Stimulated activated CD4-positive, alpha-beta T cell treated with anti-CD3 and anti-CD28 coated beads, Interleukin-2, amount 100 ng/mL, for 24 hours (primary cell): ENCODE data around the gene HVCN1.

Experiments used
- DNase-seq, 2 donors: peaks; one replicate each; pipeline ENCODE4 v3.0.0-alpha.2; 2020

HVCN1 gene

DNA sequence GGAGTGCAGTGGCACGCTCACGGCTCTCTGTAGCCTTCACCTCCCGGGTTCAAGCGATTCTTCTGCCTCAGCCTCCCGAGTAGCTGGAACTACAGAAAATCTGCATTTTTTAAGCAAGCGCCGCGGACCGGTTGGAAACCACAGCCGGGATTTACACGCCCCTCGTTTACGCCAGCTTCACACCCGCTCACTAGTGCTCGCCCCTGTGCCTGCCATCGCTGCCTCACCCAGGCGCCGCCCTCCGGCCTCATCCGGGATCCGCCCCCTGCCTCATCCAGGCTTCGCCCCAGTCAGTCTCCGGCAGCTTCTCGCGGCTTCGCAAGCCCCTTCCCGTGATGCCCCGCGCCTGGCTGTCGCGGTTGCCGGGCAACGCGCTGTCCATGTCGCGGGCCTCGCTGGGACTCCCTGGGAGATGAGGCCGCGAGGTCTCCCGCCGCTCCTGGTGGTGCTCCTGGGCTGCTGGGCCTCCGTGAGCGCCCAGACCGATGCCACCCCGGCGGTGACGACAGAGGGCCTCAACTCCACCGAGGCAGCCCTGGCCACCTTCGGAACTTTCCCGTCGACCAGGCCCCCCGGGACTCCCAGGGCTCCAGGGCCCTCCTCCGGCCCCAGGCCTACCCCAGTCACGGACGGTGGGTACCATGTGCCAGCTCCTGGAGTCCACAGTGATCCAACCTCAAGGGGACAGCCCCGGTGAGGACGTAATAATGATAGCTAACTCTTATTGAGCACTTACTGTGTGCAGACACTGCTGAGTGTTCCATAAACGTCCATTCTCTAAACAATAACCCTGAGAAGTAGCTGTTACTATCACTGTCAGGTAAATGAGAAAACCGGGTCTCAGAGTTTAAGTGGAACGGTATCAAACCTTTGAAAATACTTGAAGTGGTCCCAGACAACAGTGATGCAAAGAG lies 74.9 kb downstream of the HVCN1 start, which contains the start of gene TCTN1:
Gene TCTN1 (plus strand): TSS at position 359 of the 914 bp plus-strand sequence. CDS start 54 bp downstream, at position 413.
- DNase-seq = peak; percentile 98 to 99

GRCh38 chr12:110613071-110613770 lies 75.7 kb downstream of the HVCN1 start:
- no peak for DNase-seq

GRCh38 chr12:110606253-110606611 lies 82.7 kb downstream of the HVCN1 start:
- DNase-seq = no peak

- peak in 1 of 2 donors; percentile 42 for DNase-seq
These were observed 86.7 kb downstream of the HVCN1 start for GRCh38 chr12:110602085-110602814.

DNA sequence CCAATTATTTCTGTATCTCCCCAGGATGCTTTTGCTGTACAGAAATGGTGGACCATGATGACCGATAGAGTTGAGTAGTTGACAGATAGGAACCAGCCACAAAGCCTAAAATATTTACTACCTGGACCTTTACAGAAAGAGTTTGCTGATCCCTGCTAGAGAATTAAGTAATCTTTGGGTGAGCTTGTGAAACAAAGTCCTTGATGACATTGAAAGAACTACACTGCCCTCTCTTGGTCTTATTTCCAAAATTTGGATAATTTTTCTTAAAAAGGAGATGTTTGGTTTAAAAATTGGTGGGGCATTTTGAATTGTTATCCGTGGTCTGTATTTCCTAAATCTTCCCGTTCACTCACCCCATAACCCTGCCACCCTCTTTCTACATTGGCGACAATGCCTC lies 88.7 kb downstream of the HVCN1 start:
- no peak for DNase-seq

DNA sequence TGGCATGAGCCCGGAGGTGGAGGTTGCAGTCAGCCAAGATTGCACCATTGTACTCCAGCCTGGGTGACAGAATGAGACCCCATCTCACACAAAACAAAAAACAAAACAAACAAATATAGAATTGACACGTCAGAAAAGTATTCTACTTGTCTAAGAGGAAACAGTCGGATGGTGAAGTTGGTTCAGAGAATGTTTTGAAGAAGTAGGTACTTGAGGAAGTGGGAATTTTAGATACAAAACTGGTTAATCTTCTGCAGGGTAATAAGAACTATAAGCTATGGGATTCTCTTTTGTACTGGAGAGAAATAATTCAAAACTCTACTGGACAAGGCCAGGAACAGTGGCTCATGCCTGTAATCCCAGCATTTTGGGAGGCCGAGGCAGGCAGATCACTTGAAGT lies 89.6 kb downstream of the HVCN1 start:
- DNase-seq = no peak
